Measurements from ENCODE around the gene GOLGA8S. TPM values are rescaled to one million over a fixed set of nuclear protein-coding genes. Genes with fewer than 3 reads are reported as not detected.
A peak's percentile ranks its signal among the peaks of the same experiment; 100 is the strongest.
"Not testable (repeated sequence)": the region's sequence is repeated elsewhere in the genome, so short reads cannot be mapped to it uniquely, and the experiment has no call there.

GOLGA8S gene, protein sequence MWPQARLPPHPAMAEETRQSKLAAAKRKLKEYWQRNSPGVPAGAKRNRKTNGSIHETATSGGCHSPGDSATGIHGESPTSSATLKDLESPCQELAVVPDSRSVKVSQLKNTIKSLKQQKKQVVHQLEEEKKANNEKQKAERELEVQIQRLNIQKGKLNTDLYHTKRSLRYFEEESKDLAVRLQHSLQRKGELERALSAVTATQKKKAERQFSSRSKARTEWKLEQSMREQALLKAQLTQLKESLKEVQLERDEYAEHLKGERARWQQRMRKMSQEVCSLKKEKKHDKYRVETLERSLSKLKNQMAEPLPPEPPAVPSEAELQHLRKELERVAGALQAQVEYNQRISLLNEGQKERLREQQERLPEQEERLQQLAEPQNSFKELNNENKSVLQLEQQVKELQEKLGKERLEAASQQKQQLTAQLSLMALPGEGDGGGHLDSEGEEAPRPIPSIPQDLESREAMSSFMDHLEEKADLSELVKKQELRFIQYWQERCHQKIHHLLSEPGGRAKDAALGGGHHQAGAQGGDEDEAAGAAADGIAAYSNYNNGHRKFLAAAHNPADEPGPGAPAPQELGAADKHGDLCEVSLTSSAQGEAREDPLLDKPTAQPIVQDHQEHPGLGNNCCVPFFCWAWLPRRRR
- total RNA-seq = 0.13 TPM in 1 of 2 replicates, not detected in the other

DNA sequence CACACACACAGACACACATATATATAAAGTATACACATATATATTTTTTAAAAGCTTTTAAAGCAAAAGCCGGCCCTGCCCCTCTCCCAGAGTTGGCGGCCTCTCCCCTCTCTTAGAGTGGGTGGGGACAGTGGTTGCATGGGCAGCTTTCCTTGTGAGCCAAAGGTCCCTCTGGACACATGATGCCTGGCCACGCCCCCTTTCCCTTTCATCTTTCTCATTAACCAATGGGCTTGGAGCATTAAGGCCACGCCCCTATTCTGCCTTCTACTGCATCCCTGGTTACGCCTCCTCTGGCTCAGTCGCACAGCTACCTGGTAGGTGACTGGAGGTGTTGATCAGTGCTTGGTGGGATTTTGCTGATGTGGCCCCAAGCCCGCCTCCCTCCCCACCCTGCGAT, at the start of gene GOLGA8S:
Gene GOLGA8S, plus strand, starts transcription at position 301 of the 400 bp plus-strand sequence. Its CDS starts 62 bp downstream, at position 363.
- DNase-seq (ENCODE audit: low read depth in 2 of 2) = not testable (repeated sequence)

DNA sequence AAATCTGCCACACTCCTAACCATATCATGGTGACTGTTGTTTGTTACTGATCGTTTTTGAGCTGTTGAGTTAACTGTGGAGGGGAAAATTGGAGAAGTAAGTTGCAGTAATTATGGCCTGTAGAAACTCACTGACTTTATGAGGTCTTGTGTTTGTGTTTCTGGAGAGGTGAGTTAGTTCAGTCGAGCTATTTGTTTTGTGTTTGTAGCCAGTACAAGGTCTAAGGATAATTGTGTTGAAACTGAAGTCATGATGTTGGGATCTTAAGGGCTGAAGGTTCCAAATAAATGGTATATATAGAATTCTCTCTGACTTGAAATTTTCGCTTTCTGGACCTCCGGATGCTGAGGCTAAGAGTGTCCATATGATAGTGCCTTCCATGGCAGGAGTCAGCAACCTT, 49.7 kb upstream of the GOLGA8S start:
- not testable (repeated sequence) for DNase-seq (ENCODE audit: low read depth in 2 of 2)

DNA sequence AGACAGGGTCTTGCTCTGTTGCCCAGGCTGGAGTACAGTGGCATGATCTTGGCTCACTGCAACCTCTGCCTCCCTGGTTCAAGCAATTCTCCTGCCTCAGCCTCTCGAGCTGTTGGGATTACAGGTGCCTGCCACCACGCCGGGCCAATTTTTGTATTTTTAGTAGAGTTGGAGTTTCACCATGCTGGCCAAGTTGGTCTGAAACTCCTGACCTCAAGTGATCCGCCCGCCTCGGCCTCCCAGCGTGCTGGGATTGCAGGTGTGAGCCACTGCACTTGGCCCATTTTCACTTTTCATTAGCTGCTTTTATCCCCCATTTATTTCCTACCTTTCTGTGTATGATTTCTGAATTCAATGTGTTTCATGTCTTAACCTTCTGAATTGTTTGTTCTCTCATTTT, 48.6 kb upstream of the GOLGA8S start:
- not testable (repeated sequence) for DNase-seq (ENCODE audit: low read depth in 2 of 2)

DNA sequence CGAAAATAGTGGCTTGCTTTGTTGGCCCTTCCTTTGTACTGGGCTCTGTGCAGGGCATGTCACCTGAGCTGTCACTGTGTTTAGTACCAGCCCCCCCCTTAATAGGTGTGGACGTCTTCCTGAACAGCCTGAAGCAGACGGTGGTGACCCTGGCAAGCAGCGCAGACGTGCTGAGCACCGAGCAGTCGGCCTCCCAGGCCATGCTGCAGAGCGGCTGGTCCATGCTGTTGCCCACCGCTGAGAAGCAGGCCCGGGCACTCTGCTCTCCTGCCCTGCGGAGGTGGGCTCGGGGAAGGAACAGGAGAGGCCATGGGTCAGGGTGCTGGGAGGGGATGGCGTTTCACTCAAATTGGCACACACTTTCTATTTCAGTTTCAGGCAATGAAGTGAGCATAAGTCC, 43.3 kb upstream of the GOLGA8S start:
- DNase-seq (ENCODE audit: low read depth in 2 of 2) = not testable (repeated sequence)

DNA sequence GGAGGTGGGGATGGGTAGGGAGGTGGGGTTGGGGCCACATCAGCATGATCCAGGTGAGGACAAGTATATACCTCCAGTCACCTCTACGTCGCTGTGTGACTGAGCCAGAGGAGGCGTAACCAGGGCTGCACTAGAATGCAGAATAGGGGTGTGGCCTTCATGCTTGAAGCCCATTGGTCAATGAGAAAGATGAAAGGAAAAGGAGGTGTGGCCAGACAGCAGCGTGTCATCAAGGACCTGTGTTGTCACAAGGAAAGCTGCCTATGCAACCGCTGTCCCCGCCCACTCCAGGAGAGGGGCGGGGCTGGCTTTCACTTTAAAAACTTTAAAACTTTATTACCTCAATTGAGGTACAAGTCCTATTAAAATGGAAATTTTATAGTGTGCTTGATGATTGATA, 20.5 kb upstream of the GOLGA8S start, which contains the start of gene GOLGA6L26:
Gene GOLGA6L26, minus strand, starts transcription at position 101 of the 400 bp plus-strand sequence. Its CDS starts 61 bp downstream, at position 40.
- DNase-seq (ENCODE audit: low read depth in 2 of 2) = not testable (repeated sequence)

DNA sequence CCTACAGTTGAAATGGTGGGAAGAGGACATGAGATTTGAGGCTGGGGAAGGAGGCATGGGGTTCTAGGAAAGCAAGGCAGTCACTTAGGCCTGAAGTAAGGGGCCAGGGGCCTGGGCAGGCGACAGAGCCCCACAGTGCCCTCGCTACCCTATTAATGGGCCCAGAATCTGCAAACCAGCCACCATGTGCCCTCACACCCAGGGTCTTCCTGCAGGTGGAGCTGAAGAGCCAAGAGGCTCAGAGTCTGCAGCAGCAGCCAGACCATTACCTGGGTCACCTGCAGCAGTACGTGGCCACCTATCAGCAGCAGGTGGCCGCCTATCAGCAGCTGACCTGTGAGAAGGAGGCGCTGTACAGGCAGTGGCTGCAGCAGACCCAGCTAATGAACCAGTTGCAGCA, 8.1 kb downstream of the GOLGA8S start:
- DNase-seq (ENCODE audit: low read depth in 2 of 2) = not testable (repeated sequence)

DNA sequence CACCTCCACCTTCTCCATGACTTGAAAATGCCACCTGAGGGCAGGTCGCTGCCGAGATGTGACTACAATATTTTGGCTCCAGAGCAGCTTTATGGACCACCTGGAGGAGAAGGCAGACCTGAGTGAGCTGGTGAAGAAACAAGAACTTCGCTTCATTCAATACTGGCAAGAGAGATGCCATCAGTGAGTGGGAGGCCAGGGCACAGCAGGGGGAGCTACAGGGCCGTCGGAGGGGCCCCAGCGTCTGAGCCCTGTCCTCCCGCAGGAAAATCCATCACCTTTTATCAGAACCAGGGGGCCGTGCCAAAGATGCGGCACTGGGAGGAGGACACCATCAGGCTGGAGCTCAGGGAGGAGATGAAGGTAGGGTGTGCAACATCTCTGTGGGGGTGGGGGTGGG, 9.7 kb downstream of the GOLGA8S start:
- DNase-seq (ENCODE audit: low read depth in 2 of 2) = not testable (repeated sequence)

DNA sequence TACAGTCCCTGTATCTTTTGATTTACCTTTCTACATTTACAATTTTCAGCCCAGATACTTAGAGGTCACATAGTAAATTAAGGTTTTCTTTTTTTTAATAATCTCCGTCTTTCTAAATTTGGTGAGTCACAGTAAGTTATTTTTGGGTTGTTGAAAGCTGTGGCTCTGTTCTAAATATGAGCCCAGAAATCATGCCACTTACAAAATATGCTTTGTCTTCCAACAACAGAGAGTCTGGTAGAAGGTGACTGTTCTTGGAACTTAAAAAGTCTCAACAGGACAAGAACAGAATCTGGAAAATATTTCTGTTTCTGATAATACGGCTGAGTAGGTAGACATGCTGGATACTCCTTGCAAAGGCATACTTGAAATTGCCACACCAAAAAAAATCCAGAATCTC, 16.0 kb downstream of the GOLGA8S start:
- no peak for DNase-seq (ENCODE audit: low read depth in 2 of 2)

DNA sequence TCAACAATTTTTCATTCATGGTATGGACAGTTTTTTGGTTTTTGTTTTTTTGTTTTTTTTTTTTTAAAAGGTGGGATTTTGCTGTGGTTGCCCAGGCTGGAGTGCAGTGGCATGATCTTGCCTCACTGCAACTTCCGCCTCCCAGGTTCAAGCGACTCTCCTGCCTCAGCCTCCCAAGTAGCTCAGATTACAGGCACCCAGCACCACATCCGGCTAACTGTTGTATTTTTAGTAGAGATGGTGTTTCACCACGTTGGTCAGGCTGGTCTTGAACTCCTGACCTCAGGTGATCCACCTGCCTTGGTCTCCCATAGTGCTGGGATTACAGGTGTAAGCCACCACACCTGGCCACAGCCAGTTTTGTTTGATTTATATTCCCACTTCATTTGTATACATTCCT, 16.6 kb downstream of the GOLGA8S start:
- DNase-seq (ENCODE audit: low read depth in 2 of 2) = not testable (repeated sequence)

DNA sequence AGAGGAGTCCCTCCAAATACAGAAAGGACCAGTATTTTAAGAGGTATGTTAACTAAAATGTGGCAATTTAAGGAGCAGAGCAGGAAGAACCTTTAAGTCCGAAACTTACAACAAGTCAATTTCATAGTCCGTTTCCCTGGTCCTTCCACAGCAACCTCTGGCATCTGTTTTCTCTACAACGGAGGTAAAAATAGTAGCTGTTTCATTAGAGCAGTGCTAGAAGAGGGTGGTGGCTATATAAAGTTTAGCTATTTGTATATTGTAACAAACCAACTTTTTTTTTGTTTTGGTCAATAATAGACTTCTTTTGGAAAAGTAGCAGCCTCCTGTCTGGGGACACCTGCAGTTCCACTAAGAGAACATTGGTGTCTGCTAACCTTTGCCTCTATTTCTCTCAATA, 17.3 kb downstream of the GOLGA8S start:
- DNase-seq (ENCODE audit: low read depth in 2 of 2) = not testable (repeated sequence)

DNA sequence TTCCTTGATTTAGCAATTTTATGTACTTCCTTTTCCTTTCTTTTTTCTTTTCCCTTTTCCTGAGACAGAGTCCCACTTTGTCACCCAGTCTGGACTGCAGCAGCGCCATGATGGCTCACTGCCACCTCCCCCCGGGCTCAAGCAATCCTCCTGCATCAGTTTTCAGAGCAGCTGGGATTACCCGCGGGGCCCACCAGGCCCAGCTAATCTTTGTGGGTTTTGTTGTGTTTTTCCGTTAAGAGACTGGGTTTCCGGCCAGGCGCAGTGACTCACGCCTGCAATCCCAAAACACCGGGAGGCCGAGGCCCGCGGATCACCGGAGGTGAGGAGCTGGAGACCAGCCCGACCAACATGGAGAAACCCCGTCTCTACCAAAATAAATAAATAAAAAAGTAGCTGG, 17.7 kb downstream of the GOLGA8S start:
- peak; percentile 6 to 14 for DNase-seq (ENCODE audit: low read depth in 2 of 2)

DNA sequence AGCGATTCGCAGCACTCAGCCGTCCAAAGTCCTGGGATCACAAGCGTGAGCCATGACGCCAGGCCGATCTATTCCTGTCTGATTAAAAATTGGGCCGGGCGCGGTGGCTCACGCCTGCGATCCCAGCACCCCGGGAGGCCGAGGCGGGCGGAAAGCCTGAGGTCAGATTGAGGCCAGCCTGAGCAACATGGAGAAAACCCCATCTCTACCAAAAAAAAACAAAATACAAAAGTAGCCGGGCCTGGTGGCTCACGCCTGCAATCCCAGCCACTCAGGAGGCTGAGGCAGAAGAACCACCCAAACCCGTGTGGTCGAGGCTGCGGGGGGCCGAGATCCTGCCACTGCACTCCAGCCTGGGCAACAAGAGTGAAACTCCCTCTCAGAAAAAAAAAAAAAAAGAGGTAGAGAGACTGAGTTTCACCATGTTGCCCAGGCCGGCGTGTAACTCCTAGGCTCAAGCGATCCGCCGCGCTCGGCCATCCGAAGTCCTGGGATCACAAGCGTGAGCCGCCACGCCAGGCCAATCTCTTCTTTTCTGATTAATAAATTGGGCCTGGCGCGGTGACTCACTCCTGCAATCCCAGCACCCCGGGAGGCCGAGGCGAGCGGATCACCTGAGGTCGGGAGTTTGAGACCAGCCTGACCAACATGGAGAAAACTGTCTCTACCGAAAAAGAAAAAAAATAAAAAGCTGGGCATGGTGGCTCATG, 18.5 kb downstream of the GOLGA8S start:
- DNase-seq (ENCODE audit: low read depth in 2 of 2) = not testable (repeated sequence)

DNA sequence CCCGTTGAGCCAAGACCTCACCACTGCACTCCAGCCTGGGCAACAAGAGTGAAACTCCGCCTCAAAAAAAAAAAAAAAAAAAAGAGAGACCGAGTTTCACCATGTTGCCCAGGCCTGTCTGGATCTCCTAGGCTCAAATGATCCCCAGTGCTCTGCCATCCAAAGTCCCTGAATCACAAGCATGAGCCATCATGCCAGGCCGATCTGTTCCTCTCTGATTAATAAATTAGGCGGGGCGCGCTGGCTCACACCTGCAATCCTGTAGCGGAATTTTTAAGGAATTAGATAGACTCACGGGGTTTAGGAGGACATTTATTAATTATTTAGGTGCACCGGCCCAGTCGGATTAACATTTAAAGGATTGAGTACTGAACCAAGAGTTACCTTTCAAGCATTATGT, 19.7 kb downstream of the GOLGA8S start:
- DNase-seq (ENCODE audit: low read depth in 2 of 2) = not testable (repeated sequence)

DNA sequence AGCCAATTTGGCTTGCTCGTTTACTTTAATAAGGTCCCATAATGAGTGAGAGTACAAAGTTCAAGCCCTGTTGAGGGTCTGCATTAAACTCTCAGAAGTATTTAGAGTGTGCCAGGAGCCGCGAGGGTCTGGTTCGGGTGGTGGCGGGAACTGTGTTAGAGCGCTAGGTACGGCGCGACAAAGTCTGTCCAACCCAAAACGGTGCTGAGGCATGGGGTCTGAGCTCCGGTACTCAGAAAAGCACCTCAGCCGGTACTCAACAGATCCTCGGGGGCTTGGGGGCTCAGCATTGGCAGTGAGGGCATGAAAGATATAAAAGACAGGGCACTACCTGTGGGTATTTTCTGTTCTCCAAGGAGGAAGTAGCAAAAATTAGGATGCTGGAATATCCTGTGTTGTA, 24.4 kb downstream of the GOLGA8S start:
- not testable (repeated sequence) for DNase-seq (ENCODE audit: low read depth in 2 of 2)

DNA sequence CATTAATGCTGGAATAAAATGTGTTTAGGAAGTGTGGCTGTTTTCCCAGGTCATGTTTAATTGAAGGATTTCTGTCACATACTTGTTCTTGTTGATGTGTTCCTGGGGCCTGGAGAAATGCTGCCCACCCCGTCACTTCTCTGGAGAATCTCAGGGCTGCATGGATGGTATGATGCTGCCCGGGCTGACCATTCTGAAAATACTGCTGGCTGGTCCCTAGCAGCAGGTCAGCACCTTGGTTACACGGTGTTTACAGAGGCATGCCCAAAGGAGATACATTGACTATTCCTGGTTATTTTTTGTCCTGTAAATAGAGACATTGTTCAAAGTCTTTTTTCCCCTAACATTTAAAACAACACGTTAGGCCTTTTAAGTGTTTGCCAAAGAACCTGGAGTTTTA, 26.2 kb downstream of the GOLGA8S start:
- DNase-seq (ENCODE audit: low read depth in 2 of 2) = not testable (repeated sequence)

DNA sequence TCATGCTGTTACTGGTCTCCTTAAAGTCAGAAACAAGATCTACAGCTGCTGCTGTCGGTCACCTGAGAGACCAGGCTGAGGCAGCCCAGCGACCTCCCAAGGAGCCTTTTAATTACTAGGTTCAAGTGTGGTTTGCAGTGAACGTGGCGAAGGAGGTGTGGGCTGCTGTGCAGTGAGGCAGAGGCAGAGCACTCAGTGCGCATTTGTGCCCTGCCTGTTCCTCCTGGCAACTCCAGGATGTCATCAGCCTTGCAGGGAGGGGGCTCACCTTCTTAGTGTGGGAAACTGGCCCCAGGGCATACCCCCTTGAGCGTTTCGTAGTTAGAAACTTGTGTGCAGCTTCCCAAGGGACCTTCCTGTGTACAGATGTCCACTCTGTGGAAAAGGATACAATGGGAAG, 26.6 kb downstream of the GOLGA8S start:
- not testable (repeated sequence) for DNase-seq (ENCODE audit: low read depth in 2 of 2)

DNA sequence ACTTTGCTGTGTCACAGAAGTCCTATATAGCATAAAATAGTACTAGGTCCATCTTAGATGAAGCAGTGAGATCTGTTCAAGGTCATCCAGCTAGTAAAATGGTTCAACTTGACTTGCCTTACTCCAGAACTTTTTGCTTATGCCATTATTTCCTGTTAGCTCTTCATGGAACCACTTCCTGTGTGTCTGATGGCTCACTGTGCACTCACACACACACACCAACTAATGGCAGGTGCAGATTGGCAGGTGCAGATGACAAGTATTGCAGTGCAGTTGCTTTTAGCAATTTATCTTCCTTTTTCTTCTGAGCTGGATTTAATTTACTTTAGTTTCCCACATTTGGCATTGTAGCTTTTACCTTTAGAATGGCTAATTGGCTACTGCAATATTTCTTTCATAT, 29.8 kb downstream of the GOLGA8S start:
- no peak for DNase-seq (ENCODE audit: low read depth in 2 of 2)

DNA sequence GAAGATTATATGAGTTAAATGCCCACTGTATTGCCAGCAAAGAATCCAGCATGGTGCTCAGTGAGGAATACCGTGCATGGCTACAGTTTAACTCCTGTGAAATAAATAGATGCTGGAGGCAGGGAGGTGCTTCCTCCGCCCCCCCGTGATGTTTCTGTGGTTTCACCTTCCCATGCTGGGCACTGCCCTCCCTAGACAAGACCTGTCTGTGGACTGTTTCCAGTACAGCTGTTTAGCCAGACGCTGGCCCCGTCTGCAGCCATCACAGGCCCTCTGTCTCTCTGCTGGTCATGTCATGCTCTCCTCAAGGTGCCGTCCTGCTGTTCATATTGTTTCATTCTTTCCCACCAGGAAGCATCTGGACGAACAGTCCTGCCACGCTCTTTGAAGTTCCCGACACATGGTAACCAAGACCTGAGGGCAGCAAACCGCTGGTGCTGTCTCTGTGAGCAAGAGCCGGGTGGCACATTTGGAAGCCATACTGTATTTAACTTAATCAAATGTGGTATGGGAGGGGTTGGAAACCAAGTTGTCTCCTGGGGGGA, 31.4 kb downstream of the GOLGA8S start:
- peak; percentile 4 for DNase-seq (ENCODE audit: low read depth in 2 of 2)

DNA sequence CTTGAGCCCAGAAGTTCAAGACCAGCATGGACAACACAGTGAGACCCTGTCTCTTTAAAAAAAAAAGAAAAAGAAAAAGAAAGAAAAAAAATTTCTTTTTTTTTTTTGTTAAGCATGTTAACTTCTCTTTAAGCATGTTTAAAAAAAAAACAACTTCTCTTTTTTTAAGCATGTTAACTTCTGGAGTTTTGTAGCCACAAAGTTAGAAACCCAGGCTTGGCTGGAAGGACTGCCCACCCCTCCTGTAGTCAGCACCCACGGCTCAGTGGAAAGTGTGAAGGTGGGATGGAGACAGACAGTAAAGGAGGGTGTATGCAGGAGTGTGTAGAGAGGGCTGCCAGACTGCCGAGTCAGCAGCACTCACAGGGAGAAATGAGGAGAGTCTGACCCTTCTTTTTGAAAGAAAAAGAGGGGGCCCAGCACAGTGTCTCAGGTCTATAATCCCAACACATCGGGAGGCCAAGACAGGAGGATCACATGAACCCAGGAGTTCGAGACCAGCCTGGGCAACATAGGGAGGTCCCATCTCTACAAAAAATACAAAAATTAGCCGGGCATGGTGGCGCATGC, 33.2 kb downstream of the GOLGA8S start:
- no peak for DNase-seq (ENCODE audit: low read depth in 2 of 2)

DNA sequence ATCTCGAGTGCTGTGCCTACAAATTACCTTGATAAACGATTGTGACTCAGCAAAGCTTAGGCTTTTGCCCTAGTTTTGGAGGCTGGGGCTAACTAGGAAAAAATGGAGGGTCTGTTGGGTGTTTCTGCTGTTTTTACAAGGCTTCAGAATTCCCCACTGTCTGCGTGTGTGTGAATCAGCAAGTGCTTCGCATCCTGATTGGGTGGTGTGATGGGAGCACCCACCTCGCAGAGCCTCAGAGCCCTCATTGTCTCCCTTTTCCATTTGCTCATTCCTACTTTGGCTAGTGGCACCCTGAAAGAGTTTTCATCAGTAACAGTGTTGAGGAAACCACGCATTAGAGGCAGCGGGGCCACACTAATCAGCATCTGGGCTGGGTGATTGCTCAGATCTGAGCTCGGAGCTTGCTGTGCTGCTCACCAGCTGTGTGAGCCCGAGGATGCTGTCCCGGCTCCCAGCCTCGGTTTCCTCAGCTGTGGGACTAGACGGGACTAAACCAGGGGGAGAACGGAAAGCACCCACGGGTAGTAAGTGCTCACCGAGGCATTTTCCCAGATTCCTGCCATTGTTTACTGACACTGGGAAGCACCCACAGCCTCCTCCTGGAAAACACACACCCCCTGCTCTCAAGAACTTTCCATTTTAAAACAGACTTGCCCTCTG, 40.6 kb downstream of the GOLGA8S start:
- DNase-seq (ENCODE audit: low read depth in 2 of 2) = no peak

DNA sequence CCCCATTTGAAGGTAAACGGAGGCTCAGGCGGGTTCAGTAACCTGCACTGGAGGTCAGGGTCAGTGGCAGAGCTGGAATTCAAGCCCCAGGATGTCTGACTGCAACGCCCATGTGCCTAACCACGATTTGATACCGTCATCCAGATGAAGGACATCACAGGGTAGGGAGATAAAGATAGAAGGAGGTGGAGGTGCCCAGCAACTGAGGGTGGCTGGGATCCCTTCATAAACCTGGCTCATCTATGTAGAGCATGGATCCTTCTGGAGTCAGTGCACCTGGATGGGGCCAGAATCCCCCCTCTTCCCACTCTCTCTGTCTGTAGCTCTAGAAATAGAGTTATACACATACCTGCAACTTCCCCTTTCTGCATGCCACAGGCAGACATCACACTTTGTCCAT, 41.3 kb downstream of the GOLGA8S start:
- DNase-seq (ENCODE audit: low read depth in 2 of 2) = no peak
